NCI-H1694 (cell line): ENCODE results near the gene WNT3A.

Experiments
- DNase-seq: peaks from one replicate; lab custom pipeline; 2025; lab: John Stamatoyannopoulos, UW

WNT3A gene

DNA sequence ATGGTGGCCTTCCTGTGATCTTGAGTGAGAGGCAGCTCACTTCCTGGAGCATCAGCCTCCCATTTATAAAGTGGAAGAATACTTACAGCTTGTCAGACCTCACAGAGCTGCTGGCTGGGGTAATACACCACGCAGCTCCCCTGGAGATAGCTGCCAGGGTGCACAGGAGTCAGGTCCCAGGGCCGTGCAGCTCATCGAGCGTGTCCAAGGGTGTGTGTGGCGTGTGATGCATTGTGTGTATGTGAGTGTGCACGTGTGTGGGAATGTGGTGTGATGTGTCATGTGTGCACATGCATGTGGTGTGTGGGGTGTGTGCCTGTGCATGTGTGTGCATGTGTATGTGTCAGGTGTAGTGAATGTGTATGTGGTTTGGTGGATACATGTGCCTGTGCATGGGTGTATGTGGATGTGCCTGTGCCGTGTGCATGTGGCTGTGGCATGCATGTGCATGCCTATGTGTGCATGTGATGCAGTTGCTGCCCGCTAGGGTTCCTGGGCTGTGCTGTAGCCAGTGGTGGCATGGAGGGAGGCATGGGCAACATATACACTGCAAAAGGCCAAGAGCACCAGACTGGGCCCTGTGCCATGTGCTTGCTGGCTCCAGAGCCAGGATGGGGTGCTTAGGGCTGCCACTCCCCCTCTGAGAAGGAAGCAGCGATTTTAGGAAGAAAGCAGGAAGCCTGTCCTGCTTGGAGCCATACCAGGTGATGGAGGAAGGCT is 24.6 kb downstream of the WNT3A start:
- DNase-seq = no peak

DNA sequence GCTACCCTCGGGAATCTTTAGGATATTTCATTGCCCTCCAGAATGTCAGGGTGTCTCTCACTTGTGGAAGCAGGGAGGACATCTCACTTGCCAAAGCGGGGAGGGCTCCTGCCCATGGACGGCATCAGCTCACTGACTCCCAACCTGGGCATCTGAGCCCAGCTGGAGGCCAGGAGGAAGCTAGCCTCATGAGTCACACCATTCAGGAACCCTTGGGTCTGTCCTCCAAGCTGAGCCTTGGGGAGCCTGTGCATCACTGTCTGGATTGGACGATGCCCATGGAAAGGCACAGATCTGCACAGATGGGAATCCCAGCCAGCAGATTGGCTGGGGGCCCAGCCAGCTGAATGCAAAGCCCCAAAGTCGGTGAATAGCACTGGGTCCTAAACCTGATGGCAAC is 25.2 kb downstream of the WNT3A start:
- DNase-seq = no peak

DNA sequence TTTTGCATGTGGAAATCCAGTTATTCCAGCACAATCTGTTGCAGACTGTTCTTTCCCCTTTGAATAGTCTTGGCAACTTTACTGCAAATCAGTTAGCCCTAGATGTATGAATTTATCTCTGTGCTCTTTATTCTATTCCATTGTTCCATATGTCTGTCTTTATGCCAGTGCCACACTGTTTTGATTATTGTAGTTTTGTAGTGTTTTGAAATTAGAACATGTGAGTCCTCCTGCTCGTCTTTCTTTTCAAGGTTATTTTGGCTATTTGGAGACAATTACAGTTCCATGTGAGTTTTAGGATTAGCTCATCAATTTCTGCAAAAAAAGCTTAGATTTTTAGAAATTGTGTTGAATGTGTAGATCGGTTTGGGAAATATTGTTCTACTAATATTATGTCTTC is 26.6 kb downstream of the WNT3A start:
- no peak for DNase-seq

DNA sequence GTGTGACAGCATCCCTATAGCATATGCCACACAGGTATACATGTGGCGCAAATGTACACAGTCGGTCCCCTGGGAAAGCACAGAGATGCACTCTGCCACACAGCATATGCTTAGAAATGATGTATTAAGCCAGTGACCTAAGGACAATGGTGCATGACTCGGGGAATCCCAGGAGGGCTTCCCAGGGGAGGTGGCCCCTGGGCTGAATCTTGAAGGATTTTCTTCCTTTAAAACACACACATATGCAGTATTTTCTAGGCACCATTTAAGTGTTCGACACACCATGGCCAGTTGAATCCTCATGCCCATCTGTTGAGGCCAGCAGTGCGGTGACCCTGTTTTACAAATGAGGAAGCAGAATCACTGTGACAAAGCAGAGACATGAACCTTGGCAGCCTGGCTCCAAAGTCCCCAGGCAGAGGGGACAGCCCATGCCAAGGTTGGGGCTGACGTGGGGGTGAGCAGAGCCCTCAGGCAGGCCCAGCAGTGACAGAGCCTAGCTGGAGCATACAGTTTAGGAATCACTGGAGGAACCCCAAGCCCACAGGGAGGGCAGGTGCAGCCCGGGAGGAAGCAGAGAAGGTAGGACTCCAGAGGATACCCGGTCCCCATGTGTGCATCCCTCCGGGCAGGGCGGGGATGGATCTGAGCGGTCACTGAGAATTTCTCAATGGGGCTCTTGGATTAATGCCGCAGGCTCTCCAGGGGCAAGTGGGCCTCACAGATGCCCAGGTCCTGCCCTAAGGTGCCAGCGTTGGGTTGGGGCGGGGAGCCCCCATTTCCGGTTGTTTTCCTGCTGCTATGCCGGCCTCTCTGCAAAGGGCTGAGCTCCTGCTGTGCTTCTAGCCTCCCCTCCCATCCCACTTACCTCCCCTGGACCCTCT is 28.4 kb downstream of the WNT3A start:
- no peak for DNase-seq

DNA sequence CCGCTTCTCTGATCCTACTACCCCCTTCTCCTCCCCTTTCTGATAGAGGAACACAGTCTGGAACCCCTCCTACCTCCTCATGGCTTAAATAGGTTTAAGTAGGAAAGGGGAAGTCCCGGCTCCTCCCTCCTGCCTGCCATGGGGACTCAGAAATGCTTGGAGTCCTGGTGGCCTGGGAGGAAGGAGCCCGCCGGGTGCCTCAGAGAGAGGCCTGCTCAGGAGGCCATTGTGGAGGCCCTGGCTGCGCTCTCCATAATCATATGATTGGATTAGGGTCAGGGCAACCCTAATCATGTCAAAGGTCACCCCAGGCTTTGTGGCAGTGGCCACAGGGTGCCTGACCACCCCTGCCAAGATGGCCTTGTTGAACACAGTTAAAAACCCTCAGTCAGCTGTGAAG is 29.0 kb downstream of the WNT3A start:
- no peak for DNase-seq

DNA sequence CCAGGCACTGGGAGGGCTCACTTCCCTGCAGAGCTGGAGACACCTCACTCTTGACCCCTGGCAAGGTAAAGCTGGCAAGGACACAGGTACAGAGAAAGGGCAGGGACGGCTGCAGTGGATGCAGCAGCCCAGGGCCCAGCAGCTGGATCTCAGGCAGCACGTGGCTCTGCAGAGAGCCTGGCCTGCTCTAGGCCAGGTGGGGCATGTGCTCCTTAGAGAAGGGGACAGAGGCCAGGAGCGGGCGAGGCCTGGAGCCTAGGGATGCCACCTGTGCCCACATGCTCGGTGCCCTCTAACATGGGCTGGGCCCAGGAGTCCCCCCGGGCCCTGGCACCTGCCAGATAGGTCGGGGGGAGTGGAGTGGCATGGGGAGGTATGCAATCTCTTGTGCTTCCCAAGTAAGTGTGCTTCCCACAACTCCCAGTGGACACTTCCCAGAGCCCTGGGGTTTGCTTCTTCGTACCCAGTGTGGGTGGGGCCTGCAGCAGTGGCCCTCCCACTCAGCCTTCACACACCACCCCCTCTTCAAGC is 30.0 kb downstream of the WNT3A start:
- DNase-seq = no peak

DNA sequence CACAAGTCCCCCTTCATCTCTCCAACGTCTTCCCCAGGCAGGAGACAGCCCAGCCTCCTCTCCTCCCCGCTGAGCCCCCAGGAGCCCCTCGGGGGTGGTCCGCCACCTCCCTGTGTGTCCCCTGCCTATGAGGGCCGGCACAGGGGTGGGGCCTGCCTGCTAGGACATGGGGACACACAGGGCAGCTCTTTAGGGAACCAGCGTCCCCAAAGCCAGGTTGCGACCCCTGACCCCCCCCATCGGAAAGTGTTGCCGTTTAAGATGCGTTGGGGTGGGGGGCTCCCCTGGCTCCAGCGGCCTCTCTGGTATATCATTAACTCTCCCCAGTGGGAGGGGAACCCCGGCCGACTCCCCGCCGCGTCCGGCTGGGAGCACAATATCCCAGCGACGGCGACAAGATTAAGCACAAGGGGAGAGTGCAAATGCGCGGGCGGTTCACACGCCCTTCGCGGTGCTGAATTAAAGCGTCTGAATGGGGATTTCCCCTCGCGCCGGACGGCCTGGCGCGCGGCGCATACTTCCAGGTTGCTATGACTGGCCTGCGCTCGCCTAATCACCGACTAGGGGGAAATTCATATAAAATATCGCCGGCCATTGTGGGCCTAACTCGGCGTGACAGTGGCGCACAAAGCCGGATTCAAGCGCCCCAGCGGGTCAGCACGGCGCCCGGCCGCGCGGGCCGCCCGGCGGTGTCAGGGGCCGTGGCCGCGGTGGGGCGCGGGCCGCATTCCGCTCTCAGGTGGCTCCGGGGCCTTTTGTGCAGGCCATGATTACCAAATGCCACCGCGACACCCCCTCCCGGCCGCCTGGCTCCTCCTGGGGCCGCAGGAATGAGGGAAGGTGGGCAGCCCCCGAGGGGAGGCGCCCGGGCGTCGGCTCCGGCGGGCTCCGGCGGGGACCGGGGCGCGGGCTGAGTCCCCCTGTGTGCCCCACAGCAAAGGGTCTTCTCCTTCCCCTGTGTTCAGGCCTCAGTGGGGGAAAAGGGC is 30.9 kb downstream of the WNT3A start:
- DNase-seq = no peak

DNA sequence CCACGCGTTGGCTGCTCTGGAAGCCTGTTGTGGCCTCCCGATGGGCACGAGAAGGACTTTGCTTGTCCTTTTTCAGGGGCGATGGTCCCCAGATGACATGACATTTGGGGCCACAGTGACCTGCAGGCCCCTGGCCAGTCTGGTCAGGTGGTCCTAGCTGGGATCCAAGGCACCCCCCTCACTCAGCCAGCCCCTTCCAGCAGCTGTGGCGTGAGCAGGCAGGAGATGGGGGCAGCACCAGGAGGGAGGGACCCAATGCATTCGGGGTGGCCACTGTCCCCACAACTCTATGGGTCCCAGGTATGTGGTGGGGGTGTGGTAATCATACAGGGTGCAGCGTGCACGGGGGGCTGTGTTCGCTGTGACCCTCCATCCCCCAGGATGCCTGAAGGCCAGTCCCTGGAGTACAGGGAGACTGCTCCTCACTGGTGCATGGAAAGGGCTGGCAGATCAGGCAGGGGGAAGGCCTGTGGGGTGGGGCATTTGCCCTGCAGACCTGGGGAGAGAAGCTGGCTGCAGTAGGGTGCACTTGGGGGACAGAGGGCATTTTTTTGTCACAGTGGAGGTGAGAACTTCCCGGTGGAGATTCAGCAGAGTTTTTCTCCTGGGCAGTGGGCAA is 31.7 kb downstream of the WNT3A start:
- no peak for DNase-seq

DNA sequence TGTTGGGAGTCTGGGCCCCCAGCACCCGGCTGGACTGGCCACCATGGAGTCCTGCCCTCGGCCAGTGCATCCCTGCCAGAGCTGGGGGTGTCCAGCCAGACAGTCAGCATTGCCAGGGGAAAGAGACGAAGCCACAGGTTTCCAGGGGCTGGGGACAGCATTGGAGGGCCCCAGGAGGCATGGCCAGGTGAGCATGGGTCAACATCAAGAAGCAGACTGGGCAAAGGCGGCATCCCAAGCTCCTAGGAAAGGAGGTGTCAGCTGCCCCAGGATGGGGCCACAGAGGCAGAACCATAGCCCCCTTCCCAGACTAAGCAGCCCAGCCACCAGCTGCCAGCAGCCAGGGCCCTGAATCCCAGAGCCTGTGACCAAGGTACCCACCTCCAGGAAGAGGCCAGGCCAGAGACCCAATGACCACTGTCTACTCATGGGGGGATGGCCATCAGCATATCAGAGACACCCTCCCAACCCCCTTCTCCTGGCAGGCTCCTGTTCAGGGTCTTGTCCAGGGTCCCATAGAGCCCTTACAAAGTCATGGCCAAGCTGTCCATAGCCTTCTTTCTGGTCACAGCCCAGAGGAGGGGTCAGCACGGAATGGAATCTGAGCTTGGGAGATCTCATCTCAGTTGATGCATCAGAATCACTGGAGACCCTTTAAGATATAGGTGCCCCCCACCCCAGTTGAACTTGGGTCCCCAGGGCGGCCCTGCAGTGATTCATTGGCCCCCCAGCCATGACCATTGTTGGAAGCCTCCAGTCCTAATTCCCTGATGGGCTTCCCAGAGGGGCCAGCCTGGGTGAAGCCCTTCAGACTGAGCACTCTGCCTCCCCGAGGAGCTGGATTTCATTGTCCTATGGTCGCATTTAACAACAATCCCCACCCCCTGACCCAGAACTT is 32.5 kb downstream of the WNT3A start:
- DNase-seq = no peak

DNA sequence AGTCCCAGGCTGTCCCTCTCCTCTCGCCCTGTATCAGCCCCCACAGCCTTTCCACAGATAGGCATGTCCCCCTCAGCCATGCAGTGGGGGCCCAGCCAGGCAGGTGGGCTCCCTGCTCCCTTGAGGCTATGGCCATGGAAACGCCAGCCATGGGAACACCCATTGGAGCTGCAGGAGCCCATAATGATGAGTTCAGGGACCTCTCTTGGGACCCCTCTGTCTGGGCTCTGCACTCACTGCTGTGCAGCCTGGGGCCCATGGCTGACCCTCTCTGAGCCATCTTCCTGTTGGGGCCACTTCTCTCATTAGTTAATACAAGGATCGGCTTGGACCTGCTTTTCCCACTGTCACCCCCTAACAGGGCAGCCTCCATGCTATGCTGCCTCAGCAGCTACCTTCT is 33.2 kb downstream of the WNT3A start:
- no peak for DNase-seq

DNA sequence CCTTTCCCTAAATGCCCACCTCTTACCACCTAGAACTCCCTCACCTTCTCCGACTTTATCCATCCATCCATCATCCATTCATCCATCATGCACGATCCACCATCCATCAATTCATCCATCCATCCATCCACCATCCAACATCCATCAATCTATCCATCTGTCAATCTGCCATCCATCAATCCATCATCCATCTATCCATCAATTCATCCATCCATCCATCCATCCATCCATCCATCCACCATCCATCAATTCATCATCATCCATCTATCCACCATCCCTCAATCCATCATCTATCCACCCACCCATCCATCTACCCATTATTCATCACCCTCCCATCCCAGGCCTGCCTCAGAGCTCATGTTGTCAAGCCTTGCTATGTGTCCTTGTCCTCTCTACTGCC is 34.5 kb downstream of the WNT3A start:
- DNase-seq = no peak

DNA sequence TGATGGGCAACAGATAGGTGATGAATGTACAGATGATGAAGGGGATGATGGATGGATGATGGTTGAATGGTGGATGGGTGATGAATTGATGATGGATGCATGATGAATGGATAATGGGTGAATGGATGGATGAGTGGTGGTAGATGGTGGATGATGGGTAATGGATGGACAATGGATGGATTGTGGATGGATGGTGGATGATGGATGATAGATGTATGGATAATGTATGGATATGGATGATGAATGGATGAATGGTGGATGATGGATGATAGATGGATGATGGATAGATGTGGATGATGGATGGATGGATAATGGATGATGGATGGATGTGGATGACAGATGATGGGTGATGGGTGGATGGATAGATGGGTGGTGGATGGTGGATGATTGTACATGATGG is 35.7 kb downstream of the WNT3A start:
- no peak for DNase-seq

DNA sequence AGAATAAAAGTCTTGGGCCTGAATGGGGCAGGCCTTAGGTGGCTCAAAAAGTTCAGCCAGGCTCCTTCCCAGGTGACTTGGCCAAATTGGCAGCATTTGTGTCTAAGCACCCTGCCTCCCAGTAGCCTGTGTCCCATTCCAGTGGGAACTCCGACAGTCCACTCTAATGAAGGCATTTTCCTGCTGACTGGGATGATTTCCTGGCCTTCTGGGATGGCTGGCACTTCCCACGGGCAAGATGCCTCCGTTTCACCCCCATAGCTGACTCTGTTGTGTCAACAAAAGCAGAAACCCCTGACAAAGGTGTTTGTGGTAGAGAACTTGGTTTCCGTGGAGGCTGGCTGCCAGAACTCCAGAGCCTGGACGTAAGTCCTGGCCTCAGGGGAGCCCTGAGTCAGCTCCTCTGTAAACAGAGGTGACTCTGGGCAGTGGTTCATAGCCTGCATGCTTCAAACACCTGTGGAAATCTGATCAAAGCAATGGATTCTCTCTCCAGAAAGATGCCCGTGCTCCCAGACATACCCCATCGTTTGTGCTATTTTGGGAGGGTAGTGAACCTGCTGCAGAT is 36.6 kb downstream of the WNT3A start:
- no peak for DNase-seq

DNA sequence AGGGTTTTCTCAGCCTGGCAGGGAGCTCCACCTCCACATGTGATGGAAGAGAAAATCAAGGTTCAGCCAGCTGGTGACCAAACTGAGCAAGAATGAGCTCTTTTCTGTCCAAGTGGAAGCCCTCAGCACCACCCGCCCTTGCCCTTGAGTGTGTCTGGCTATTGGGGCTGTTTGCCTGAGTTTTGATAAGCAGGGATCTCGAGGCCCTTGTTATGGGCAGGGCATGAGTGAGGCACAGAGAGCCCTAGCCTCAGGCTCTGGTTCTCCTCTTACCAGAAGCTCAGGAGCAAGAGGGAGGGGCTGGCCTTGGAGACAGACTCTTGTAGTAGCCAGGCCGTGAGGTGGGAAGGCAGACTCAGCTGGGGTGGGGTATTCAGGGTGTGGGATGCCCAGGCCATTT is 38.2 kb downstream of the WNT3A start:
- no peak for DNase-seq

DNA sequence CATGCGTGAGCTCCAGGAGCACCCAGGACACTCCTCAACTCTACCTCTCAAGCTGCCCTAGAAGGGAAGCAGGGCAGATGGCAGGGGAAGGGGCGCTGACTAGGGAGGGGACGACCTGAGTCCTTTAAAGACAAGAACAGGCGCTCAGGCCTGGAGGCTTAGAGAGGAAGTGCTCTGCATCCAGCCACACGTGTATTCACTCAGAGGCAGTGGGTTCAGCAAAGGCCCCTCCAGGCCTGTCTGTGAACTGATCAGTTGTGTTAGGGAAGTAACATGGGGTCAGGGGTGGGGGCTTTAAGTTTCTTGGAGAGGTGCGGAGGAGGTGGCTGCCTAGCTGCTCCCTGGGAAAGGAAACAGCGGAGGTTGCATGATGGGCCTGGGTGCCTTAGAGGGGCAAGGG is 38.6 kb downstream of the WNT3A start:
- DNase-seq = no peak

DNA sequence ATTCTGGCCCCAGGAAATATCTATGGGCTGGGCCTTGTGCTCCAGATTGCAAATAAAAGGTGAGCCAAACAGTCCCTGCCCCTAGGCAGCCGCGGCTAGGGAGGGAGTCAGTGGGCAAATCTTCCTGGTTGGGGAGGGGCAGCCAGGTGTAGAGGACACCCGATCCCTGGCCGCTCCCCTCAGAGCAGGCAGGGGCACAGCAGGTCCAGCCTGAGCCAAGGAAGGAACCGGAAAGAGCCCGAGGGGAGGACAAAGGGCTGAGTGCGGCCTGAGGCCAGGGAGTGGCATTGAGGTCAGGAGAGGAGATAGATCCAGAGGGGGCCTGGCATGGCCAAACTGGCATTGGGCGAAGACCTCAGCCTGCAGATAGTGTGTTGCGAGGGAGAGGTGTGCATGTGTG is 39.1 kb downstream of the WNT3A start:
- no peak for DNase-seq

DNA sequence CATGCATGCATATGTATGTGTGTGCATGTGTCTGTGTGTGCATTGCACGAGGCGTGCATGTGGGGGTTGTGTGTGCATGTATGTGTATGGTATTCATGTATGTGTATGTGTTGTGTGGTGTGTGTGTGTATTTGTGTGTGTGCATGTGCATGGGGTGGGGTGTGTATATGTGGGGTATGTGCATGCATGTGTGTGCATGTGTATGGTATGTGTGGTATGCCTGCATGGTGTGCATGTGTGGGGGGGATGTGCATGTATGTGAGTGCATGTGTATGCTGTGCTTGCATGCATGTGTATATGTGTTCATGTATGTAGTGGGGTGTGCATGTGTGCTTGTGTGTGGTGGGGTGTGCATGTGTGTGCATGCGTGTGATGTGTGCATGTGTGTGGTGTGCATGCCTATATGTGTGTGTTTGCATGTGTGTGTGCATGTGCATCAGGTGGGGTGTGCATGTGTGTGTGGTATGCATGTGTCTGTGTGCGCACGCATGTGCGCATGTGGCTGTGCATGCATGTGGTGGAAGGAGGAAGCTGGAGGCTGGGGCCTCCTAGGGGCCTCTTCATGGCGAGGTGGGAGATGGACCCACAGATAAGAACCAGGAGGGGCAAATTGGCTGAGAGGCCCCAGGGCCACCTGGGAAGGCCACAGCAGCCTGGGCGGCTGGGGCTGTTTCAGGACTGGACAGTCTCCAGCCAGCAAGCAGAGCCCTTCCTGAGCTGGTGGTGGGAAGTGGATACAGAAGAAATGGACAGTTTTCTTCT is 39.8 kb downstream of the WNT3A start:
- no peak for DNase-seq

DNA sequence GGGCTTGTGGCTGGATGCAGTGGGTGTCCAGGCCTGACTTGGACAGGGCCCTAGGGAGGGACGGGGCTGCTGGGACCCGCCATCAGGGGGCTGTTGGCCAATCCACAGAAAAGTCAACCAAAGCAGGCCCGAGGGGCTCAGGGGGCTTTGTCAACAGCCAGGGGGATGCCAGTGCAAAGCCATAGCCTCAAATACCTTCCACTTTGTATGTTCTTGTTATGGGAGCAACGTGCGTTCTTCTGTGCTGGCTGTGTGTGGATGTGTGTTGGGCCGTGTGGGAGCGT is 40.3 kb downstream of the WNT3A start:
- DNase-seq = no peak

DNA sequence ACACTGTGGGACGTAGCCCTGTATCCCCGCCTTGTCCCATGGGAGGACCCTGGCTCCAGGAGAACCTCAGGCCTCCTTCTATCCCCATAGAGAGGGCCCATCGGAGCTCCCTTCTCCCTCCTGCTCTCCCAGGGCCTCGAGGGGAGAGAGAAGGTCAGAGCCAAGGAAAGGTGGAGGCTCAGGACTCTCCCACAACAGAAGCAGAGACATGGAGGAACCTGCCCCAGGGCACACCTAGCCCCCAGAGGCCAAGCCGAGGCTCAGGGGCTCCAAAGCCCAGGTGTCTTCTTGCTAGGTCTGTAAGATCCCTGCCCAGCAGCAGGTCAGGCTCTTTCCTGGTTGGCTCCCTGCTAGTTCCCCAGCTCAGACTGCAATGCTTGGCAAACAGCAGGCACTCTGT is 41.3 kb downstream of the WNT3A start:
- DNase-seq = no peak
